Hepatocyte (in vitro differentiated cells): Measurements from ENCODE around the gene LDAH. TPM values are rescaled to one million over a fixed set of nuclear protein-coding genes. Genes with fewer than 3 reads are reported as not detected.

ENCODE experiments used
- DNase-seq: peaks from one replicate; pipeline ENCODE4 v3.0.0-alpha.2; 2016; ENCODE audit warnings: low spot score
- H2AFZ ChIP-seq: fragments of 200-600 bp; sonication (generic); 2 replicates; pipeline ENCODE4 v1.6.0; 2016; ENCODE audit warnings: antibody characterized with exemption, mild to moderate bottlenecking
- H3K27ac ChIP-seq: fragments of 200-600 bp; sonication (generic); 2 replicates; pipeline ENCODE4 v1.5.1; 2016; ENCODE audit warnings: mild to moderate bottlenecking
- H3K27me3 ChIP-seq: fragments of 200-600 bp; sonication (generic); 2 replicates; pipeline ENCODE4 v1.6.1; 2016
- H3K36me3 ChIP-seq: fragments of 200-600 bp; sonication (generic); replicated peaks from 2 replicates; pipeline ENCODE4 v1.5.1; 2016; ENCODE audit warnings: low read depth; ENCODE audit not compliant: insufficient read depth
- H3K4me1 ChIP-seq: fragments of 200-600 bp; sonication (generic); 2 replicates; pipeline ENCODE4 v1.5.1; 2016; ENCODE audit warnings: mild to moderate bottlenecking, moderate library complexity; ENCODE audit not compliant: insufficient read depth
- H3K4me2 ChIP-seq: fragments of 200-600 bp; sonication (generic); 2 replicates; pipeline ENCODE4 v1.6.0; 2016
- H3K4me3 ChIP-seq: fragments of 200-600 bp; sonication (generic); 2 replicates; pipeline ENCODE4 v1.5.1; 2016; ENCODE audit warnings: mild to moderate bottlenecking
- H3K79me2 ChIP-seq: fragments of 200-600 bp; sonication (generic); 2 replicates; pipeline ENCODE4 v1.6.0; 2017; ENCODE audit warnings: mild to moderate bottlenecking
- H3K9me2 ChIP-seq: fragments of 200-600 bp; sonication (generic); replicated peaks from 2 replicates; pipeline ENCODE4 v1.6.0; 2017; ENCODE audit warnings: mild to moderate bottlenecking; ENCODE audit not compliant: insufficient read depth
- H3K9me3 ChIP-seq: fragments of 200-600 bp; sonication (generic); 2 replicates; pipeline ENCODE4 v1.5.1; 2016; ENCODE audit warnings: low read depth, mild to moderate bottlenecking
- H4K20me1 ChIP-seq: fragments of 200-600 bp; sonication (generic); 2 replicates; pipeline ENCODE4 v1.6.0; 2016; ENCODE audit warnings: mild to moderate bottlenecking; ENCODE audit not compliant: insufficient read depth, poor library complexity, severe bottlenecking
- EZH2 ChIP-seq: fragments of 200-600 bp; sonication (generic); IDR thresholded peaks from 2 replicates; pipeline ENCODE4 v1.6.1; 2016; ENCODE audit warnings: antibody characterized with exemption, mild to moderate bottlenecking, borderline replicate concordance
- EZH2phosphoT487 ChIP-seq: fragments of 200-600 bp; sonication (generic); IDR thresholded peaks from one replicate; pipeline ENCODE4 v1.6.1; 2018; ENCODE audit warnings: antibody characterized with exemption, mild to moderate bottlenecking, low read depth, moderate library complexity; ENCODE audit not compliant: unreplicated experiment, severe bottlenecking
- WGBS: methylation state at CpG from one replicate; pipeline ENCODE4 v1.1.6; 2016; ENCODE audit warnings: low lambda C conversion rate; ENCODE audit errors: missing lambda C conversion rate; 5-methylcytosine and 5-hydroxymethylcytosine counted together
- polyA plus RNA-seq: library from polyadenylated mRNA; unstranded; fragments of >200 nt; fragmentation: Nextera tagmentation; extraction: Ambion mirVana; gene quantifications from 2 replicates; pipeline ENCODE4 v1.2.1, GENCODE V29; 2016
- total RNA-seq: library from RNA; depleted of rRNA; stranded (reverse); fragments of >200 nt; gene quantifications from 2 replicates; pipeline ENCODE4 v1.2.3, GENCODE V29; 2014
- TF ChIP-seq, protein P1 (sequence below): fragments of 200-600 bp; sonication (generic); IDR thresholded peaks from 2 replicates; pipeline ENCODE4 v1.5.1; 2016; ENCODE audit warnings: antibody characterized with exemption, mild to moderate bottlenecking; ENCODE audit not compliant: poor library complexity

Gene LDAH
- 27.8 and 30.1 TPM in 2 replicates for total RNA-seq
- polyA plus RNA-seq, result 15.2 and 16.9 TPM in 2 replicates

DNA sequence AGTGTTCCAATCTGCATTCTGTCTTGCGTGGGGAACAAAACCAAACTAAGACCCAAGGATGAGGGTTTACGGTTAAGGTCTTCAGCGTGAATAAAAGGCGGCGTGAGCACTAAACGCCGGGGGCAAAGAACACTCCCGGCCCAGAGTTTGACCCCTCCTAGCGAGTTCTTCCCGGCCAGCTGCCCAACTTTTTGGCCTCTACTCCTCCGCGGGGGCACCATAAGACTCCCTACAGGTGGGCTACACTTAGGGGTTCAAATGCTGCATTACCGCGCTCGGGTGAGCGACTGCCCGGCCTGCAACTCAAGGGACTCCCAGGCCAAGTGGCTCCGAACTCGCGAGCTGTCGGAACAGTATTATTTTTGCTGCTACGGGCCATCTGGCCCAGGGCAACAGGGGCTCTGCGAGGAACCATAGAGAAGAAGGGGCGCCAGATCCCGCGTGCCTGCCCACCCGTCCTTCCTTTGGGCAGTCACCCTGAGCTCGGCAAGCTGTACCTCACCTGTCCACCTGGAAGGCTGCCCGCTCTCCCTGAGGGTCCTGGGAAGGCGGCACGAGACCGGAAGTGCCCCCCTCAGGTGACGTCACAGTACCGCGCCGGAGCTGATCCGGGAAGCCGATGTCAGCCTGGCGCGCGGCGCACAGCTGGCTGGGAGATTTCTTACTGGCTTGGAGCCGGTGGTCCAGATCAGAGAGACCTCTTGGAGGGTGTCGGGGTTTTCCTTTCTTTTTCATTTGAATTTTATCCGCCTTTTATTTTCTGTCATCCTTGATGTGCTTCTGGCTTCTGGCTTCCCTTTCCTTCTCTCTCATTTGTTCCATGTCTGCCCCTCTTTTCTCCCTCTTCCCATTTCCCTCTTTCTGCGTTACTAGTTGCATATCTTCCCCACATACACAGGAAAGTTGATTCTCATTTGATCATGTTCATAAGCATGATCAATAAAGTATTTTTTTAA is at the start of gene LDAH:
Gene LDAH (minus strand): TSS at position 567 of the 956 bp plus-strand sequence. CDS start 21,638 bp downstream, outside the sequence.
- Histone ChIP-seq H4K20me1 (no peaks in the 10 kb centered on the region), H3K9me3 (no peaks in the 10 kb centered on the region), H2AFZ (peak within 1 kb of the TSS; percentile 97), H3K4me3 (peak within 1 kb of the TSS; percentile 84), H3K9me2 (no peaks in the 10 kb centered on the region), H3K27ac (peak within 1 kb of the TSS; percentile 99), H3K27me3 (no peaks in the 10 kb centered on the region), H3K79me2 (peaks cover 25% of the 10 kb centered on the region), H3K4me2 (peak within 1 kb of the TSS; percentile 76), H3K4me1 (peaks cover 4% of the 10 kb centered on the region), H3K36me3 (no peaks in the 10 kb centered on the region)
- WGBS, result 2% methylated on average over 46 of the region's 46 CpGs
- peak; percentile 97 for DNase-seq
- TF ChIP-seq EZH2 (no peak), EZH2phosphoT487 (no peak)
- TF ChIP-seq, protein P1, sequence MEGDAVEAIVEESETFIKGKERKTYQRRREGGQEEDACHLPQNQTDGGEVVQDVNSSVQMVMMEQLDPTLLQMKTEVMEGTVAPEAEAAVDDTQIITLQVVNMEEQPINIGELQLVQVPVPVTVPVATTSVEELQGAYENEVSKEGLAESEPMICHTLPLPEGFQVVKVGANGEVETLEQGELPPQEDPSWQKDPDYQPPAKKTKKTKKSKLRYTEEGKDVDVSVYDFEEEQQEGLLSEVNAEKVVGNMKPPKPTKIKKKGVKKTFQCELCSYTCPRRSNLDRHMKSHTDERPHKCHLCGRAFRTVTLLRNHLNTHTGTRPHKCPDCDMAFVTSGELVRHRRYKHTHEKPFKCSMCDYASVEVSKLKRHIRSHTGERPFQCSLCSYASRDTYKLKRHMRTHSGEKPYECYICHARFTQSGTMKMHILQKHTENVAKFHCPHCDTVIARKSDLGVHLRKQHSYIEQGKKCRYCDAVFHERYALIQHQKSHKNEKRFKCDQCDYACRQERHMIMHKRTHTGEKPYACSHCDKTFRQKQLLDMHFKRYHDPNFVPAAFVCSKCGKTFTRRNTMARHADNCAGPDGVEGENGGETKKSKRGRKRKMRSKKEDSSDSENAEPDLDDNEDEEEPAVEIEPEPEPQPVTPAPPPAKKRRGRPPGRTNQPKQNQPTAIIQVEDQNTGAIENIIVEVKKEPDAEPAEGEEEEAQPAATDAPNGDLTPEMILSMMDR, result no peak

DNA sequence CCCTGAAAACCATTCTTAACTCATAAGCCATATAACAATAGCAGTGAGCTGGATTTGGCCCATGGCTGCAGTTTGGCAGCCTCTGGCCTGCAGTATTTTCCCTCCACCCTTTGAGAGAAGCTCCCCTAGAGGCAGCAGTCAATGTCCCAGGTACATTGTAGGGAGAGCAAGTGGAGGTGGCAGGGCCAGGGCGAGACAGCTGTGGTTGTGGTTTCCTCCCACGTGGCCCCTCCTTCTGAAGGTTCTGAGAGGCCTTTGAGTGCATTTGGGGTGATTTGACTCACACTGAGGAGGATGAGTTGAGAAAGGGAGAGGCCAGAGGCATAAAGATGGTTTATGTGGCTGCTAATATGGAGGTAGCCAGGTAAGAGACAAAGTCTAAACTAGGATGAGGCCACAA is 45.5 kb upstream of the LDAH start:
- Histone ChIP-seq H3K9me3 (no peaks in the 10 kb centered on the region), H3K27me3 (peaks cover 6% of the 10 kb centered on the region), H3K4me3 (no peak overlapping the region), H3K27ac (no peak overlapping the region), H2AFZ (no peak overlapping the region), H3K36me3 (no peaks in the 10 kb centered on the region), H3K4me1 (no peaks in the 10 kb centered on the region), H3K4me2 (no peak overlapping the region), H3K79me2 (no peaks in the 10 kb centered on the region), H3K9me2 (no peaks in the 10 kb centered on the region), H4K20me1 (no peaks in the 10 kb centered on the region)
- DNase-seq, result no peak
- TF ChIP-seq, protein P1, result no peak
- TF ChIP-seq EZH2phosphoT487 (no peak), EZH2 (no peak)
- 41% methylated on average over 2 of the region's 2 CpGs for WGBS

DNA sequence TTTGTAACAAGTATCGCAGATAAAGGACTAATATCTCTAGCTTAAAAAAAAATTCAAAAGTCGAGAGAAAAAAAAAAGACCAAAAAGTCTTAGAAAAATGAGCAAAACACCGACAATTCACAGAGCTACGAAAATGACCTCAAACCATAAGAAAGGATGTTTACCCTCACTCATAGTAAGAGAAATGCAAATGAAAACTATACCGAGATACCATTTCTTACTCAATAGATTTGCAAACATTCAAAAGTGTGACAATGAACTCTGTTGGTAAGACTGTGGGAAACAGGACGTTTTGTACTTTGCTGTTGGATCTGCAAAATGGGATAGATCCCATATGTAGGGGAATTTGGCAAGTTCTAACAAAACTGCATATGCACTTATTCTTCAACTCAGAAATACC is 39.9 kb upstream of the LDAH start:
- Histone ChIP-seq H3K9me3 (no peaks in the 10 kb centered on the region), H3K27me3 (peaks cover 12% of the 10 kb centered on the region), H3K4me3 (no peak overlapping the region), H3K9me2 (no peaks in the 10 kb centered on the region), H3K27ac (no peak overlapping the region), H3K4me2 (no peak overlapping the region), H3K4me1 (no peaks in the 10 kb centered on the region), H2AFZ (no peak overlapping the region), H4K20me1 (no peaks in the 10 kb centered on the region), H3K79me2 (no peaks in the 10 kb centered on the region), H3K36me3 (no peaks in the 10 kb centered on the region)
- 74% methylated on average over 6 of the region's 6 CpGs for WGBS
- DNase-seq, result no peak
- no peak for TF ChIP-seq EZH2
- TF ChIP-seq, protein P1, result no peak
- no peak for TF ChIP-seq EZH2phosphoT487
